PC-3 (cell line): ENCODE results near the gene TGFB3. TPM values are rescaled to one million over a fixed set of nuclear protein-coding genes. Genes with fewer than 3 reads are reported as not detected.

Experiments
- ATAC-seq: fragments of 200-7000 bp; cut with Tn5 transposase; 2 replicates; pipeline ENCODE4 v1.9.1; 2020; ENCODE audit warnings: mild to moderate bottlenecking, moderate library complexity
- BruUV-seq: library from RNA; stranded (reverse); fragments of 400-500 nt; replicated peaks from 2 replicates; lab custom pipeline; 2021; lab: Mats Ljungman, UMichigan
- CTCF ChIA-PET: fragments of 300-600 bp; sonication (Branson Sonifier 250); formaldehyde crosslinking; loops from one replicate; lab custom pipeline; 2022; ENCODE audit warnings: antibody characterized with exemption; lab: Charles Lee
- POLR2A ChIA-PET: fragments of 300-600 bp; sonication (Branson Sonifier 250); formaldehyde crosslinking; loops from one replicate; lab custom pipeline; 2022; ENCODE audit warnings: antibody characterized with exemption; ENCODE audit not compliant: unreplicated experiment; lab: Charles Lee
- DNase-seq: peaks from one replicate; pipeline ENCODE4 v3.0.0-alpha.2; 2015
- H2AFZ ChIP-seq: fragments of 300-600 bp; sonication (generic); 2 replicates; pipeline ENCODE4 v1.6.0; 2016; ENCODE audit warnings: antibody characterized with exemption, low read length
- H3F3A ChIP-seq: fragments of 300-600 bp; sonication (generic); one replicate; pipeline ENCODE4 v1.6.0; 2017; ENCODE audit warnings: antibody characterized with exemption, low read length, control low read depth, mild to moderate bottlenecking; ENCODE audit not compliant: unreplicated experiment
- H3K27ac ChIP-seq: fragments of 300-600 bp; sonication (generic); 2 replicates; pipeline ENCODE4 v1.5.1; 2016; ENCODE audit warnings: mild to moderate bottlenecking, low read length
- H3K27me3 ChIP-seq: fragments of 300-600 bp; sonication (generic); 2 replicates; pipeline ENCODE4 v1.6.1; 2016; ENCODE audit warnings: low read length, mixed read lengths
- H3K36me3 ChIP-seq: fragments of 300-600 bp; sonication (generic); 2 replicates; pipeline ENCODE4 v1.6.1; 2016; ENCODE audit warnings: low read depth, mixed run types, low read length, mixed read lengths
- H3K4me1 ChIP-seq: fragments of 300-600 bp; sonication (generic); 2 replicates; pipeline ENCODE4 v1.5.1; 2016; ENCODE audit warnings: low read length; ENCODE audit not compliant: insufficient read depth
- H3K4me2 ChIP-seq: fragments of 300-600 bp; sonication (generic); 2 replicates; pipeline ENCODE4 v1.6.0; 2016; ENCODE audit warnings: low read length
- H3K4me3 ChIP-seq: fragments of 300-600 bp; sonication (generic); 2 replicates; pipeline ENCODE4 v1.5.1; 2016; ENCODE audit warnings: mild to moderate bottlenecking, low read length, mixed read lengths
- H3K79me2 ChIP-seq: fragments of 300-600 bp; sonication (generic); 2 replicates; pipeline ENCODE4 v1.6.1; 2017; ENCODE audit warnings: low read length, mixed read lengths
- H3K9ac ChIP-seq: fragments of 300-600 bp; sonication (generic); 2 replicates; pipeline ENCODE4 v1.6.0; 2016; ENCODE audit warnings: mild to moderate bottlenecking, low read length
- H3K9me2 ChIP-seq: fragments of 300-600 bp; sonication (generic); replicated peaks from 2 replicates; pipeline ENCODE4 v1.6.1; 2016; ENCODE audit warnings: mixed run types, low read length, mixed read lengths
- H3K9me3 ChIP-seq: fragments of 300-600 bp; sonication (generic); 2 replicates; pipeline ENCODE4 v1.6.1; 2016; ENCODE audit warnings: low read length, mixed read lengths
- H4K20me1 ChIP-seq: fragments of 300-600 bp; sonication (generic); 2 replicates; pipeline ENCODE4 v1.6.1; 2016; ENCODE audit warnings: low read length, mixed read lengths
- CTCF ChIP-seq: fragments of 300-600 bp; sonication (generic); conservative IDR thresholded peaks from 2 replicates; pipeline ENCODE4 v1.5.1; 2017; ENCODE audit warnings: antibody characterized with exemption, low read depth, mild to moderate bottlenecking, low read length
- EZH2 ChIP-seq: fragments of 300-600 bp; sonication (generic); IDR thresholded peaks from one replicate; pipeline ENCODE4 v1.6.1; 2017; ENCODE audit warnings: antibody characterized with exemption, mild to moderate bottlenecking, low read length; ENCODE audit not compliant: unreplicated experiment
- EZH2phosphoT487 ChIP-seq: fragments of 300-600 bp; sonication (generic); IDR thresholded peaks from 2 replicates; pipeline ENCODE4 v1.6.1; 2018; ENCODE audit warnings: mild to moderate bottlenecking, antibody characterized with exemption, low read length, borderline replicate concordance
- intact Hi-C: fragments of 100-400 bp; cut with micrococcal nuclease; formaldehyde crosslinking; loops from 2 replicates; pipeline ENCODE4 v1.9.0; 2023
- total RNA-seq: library from RNA; depleted of rRNA; stranded (reverse); fragments of >200 nt; gene quantifications from 2 replicates; pipeline ENCODE4 v1.2.3, GENCODE V29; 2014

The TGFB3 gene
- total RNA-seq, 1 experiment from 2014 or later = 10.2 TPM

DNA sequence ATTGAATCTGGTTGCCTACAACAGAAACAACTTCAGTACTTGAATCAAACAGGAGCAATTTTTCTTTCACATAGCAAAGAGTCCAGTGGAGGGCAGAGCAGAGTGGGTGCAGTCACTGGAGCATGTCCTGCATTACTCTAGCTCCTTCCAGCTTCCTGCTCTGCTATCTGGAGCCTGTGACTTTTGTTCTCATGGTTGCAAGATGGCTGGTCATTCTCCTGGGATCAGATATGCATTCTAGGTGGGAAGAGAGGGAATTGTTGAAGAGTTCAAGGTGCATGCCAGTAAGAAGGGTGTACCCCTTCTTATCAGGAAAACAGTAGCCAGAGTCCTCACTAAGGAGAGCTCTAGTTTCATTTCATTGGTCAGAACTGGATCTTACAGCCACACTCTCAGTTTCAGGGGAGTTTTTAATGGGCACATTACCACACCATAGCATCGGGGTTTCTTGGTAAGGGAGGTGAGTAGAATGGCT, 11.8 kb upstream of the TGFB3 start:
- BruUV-seq = no TSS peak
- Histone ChIP-seq H4K20me1 (no peaks in the 10 kb centered on the region), H3K4me1 (0 out of 2 replicates have a peak, but pooled peaks cover 9% of the 10 kb centered on the region), H3K9ac (no peak overlapping the region), H2AFZ (no peak overlapping the region), H3K79me2 (no peaks in the 10 kb centered on the region), H3K36me3 (no peaks in the 10 kb centered on the region), H3F3A (no peaks in the 10 kb centered on the region), H3K27ac (no peak overlapping the region), H3K9me3 (no peaks in the 10 kb centered on the region), H3K27me3 (no peaks in the 10 kb centered on the region), H3K4me3 (no peak overlapping the region), H3K9me2 (no peaks in the 10 kb centered on the region), H3K4me2 (no peak overlapping the region)
- TF ChIP-seq EZH2 (no peak), EZH2phosphoT487 (no peak), CTCF (no peak)
- ATAC-seq = no peak
- no peak for DNase-seq
- intact Hi-C loops = no loop called here
- CTCF ChIA-PET = interaction anchor here (0.6 kb wide), 1 partner anchor 191 kb away, joined by 7 read pairs; no protein-coding TSS in a partner anchor
- POLR2A ChIA-PET = no interaction called here

- Histone ChIP-seq H3K27me3 (no peaks in the 10 kb centered on the region), H3K27ac (no peak overlapping the region), H3K79me2 (no peaks in the 10 kb centered on the region), H3F3A (no peaks in the 10 kb centered on the region), H3K4me1 (0 out of 2 replicates have a peak, but pooled peaks cover 9% of the 10 kb centered on the region), H3K9ac (no peak overlapping the region), H3K4me3 (no peak overlapping the region), H3K9me2 (no peaks in the 10 kb centered on the region), H3K36me3 (no peaks in the 10 kb centered on the region), H3K9me3 (no peaks in the 10 kb centered on the region), H4K20me1 (no peaks in the 10 kb centered on the region), H2AFZ (no peak overlapping the region), H3K4me2 (no peak overlapping the region)
- ATAC-seq = no peak
- no peak for DNase-seq
- TF ChIP-seq EZH2phosphoT487 = no peak
- TF ChIP-seq EZH2 = no peak
- TF ChIP-seq CTCF = no peak
- intact Hi-C loops = no loop called here
- POLR2A ChIA-PET = no interaction called here
- CTCF ChIA-PET = no interaction called here
- BruUV-seq = no TSS peak
Observed at GRCh38 chr14:75991753-75992152, 10.0 kb upstream of the TGFB3 start.

GRCh38 chr14:75990297-75990696, 8.5 kb upstream of the TGFB3 start:
- POLR2A ChIA-PET = no interaction called here

More at GRCh38 chr14:75990297-75990696, 8.5 kb upstream of the TGFB3 start:
- ATAC-seq = no peak
- CTCF ChIA-PET = no interaction called here
- BruUV-seq = no TSS peak
- no peaks in the 10 kb centered on the region for H3K27me3 ChIP-seq
- H3K4me1 ChIP-seq = peaks cover 16% of the 10 kb centered on the region
- no peak overlapping the region for H2AFZ ChIP-seq
- no peak for TF ChIP-seq EZH2phosphoT487
- TF ChIP-seq EZH2 = no peak
- TF ChIP-seq CTCF = no peak
- intact Hi-C loops = no loop called here
- H3K9me2 ChIP-seq = no peaks in the 10 kb centered on the region
- peaks cover 8% of the 10 kb centered on the region; the same call in 1 of the 2 replicates for H3K79me2 ChIP-seq
- H3K9me3 ChIP-seq = no peaks in the 10 kb centered on the region
- no peaks in the 10 kb centered on the region for H3K36me3 ChIP-seq
- no peak overlapping the region for H3K9ac ChIP-seq
- no peak overlapping the region for H3K4me2 ChIP-seq
- no peak for DNase-seq
- H3K4me3 ChIP-seq = no peak overlapping the region
- H3K27ac ChIP-seq = no peak overlapping the region
- no peaks in the 10 kb centered on the region for H4K20me1 ChIP-seq
- H3F3A ChIP-seq = no peaks in the 10 kb centered on the region
